HG02981 (cell line): ENCODE results near the gene EFHD2.
"Not testable (repeated sequence)": the region's sequence is repeated elsewhere in the genome, so short reads cannot be mapped to it uniquely, and the experiment has no call there.

ENCODE experiments used
- ATAC-seq: cut with Tn5 transposase; IDR thresholded peaks from one replicate; pipeline ENCODE4 v1.9.1; 2021; ENCODE audit warnings: mild to moderate bottlenecking, moderate library complexity; ENCODE audit not compliant: unreplicated experiment

Gene EFHD2

GRCh38 chr1:15451014-15451722, 41.5 kb downstream of the EFHD2 start:
- ATAC-seq = no peak

DNA sequence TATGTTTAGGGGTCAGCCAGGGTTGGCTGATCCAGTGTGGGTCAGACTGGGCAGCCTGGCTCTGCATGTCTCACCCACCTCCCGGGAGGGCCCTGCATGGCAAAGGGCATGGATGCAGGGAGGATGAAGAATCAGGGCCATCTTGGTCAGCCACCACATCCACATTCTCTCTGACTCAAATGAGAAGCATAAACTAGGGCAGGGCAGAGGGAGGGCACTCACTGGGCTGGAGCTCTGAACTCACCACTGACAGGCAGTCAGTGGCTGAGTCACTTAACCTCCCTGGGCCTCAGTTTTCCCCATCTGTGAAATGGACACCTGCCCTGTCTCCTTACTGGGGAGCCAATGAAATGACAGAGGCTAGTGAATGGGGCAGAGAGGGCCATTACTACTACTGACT, 42.5 kb downstream of the EFHD2 start:
- ATAC-seq = no peak

GRCh38 chr1:15452866-15453571, 43.3 kb downstream of the EFHD2 start:
- ATAC-seq = no peak

DNA sequence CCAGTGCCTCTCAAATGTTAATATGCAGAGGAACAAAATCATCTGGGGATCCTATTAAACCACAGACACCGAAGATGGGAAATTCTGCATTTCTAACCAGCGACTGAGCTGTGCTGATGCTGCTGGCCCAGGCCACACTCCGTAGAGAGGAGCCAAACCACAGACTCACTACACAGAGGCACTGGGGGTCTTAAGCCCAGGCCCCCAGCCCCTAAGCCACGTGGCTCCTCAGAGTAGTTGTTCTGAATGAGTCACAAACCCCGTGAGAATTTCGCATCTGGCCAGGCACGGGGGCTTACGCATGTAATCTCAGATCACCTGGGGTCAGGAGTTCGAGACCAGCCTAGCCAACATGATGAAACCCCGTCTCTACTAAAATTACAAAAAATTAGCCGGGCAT, 44.0 kb downstream of the EFHD2 start:
- ATAC-seq = no peak

GRCh38 chr1:15454256-15454655, 44.6 kb downstream of the EFHD2 start:
- no peak for ATAC-seq

DNA sequence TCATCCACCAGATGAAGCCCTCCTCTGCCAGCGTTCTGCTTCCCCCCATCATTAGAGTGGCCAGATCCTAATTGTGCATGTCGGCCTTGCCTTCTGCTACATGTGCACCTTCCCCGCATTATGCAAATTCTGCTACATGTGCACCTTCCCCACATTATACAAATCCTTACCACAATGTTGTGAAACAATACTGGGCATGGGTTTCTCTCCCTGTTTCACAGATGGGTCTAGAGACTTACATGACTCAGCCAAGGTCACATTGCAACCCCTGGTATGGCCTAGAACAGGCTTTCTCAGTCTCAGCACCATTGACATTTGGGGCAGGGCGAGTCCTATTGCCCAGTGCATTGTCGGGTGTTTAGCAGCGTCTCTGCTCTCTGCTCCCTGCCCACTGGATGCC, 45.8 kb downstream of the EFHD2 start:
- ATAC-seq = no peak

- no peak for ATAC-seq
Measured at GRCh38 chr1:15456313-15456954, 46.7 kb downstream of the EFHD2 start, which contains the start of gene CELA2A. Gene CELA2A, plus strand, starts transcription at chr1:15456732. Its CDS starts 22 bp downstream, at chr1:15456754.

DNA sequence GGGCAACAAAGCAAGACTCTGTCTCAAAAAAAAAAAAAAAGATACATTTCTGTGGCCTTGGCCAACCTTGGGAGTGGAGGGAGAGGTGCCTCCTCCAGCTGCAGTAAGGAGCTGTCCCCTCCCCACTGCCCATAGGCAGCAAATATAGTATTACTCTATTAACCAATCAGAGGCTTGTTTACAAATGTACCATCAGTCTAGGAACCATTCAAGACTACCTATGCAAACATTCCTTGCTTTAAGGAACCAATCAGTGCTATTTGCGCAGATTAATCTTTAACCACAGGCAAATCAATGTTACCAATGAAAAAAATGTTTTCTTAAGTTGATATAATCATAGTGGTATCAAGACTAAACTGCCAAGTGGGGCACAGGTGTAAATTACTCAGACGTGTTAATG, 47.9 kb downstream of the EFHD2 start:
- no peak for ATAC-seq

- ATAC-seq = not testable (repeated sequence)
Measured at GRCh38 chr1:15458388-15458787, 48.7 kb downstream of the EFHD2 start.

DNA sequence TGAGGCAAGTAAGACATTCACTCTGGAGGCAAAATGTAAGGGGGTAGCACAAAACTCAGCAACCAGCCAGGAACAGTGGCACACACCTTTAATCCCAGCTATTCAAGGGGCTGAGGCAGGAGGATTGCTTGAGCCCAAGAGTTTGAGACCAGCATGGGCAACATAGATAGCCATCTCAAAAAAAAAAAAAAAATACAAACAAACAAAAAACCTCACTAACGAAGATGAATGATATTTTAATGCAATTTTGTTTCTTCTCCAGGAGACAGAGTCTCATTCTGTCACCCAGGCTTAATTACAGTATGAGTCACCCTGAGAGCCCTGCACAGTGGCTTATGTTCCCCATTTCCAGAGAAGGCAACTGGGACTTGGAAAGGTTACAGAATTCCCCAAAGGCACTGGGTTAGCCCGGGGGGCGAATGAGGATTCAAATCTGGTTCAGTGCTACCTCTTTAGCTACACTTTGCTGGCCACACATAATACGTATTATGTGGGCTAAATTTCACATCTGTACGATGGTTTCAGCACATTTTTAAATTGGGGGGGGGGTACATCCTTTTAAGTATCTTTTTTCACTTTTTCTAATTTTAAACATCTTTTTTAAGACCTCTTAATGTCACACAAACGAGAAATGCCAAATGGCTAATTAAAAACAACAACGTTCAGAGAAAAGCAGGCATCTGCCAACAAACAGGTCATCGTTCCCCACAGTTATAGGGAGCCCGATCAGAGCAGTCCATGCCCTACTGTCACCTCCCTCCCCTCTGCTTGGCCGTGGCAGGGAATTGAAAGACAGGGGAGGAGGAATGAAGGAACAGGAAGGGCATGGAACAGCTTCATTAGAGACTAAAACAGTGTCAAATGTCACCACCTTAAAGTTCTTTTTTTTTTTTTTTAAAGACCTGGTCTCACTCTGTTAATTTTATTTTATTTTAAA, 50.4 kb downstream of the EFHD2 start:
- ATAC-seq = no peak

DNA sequence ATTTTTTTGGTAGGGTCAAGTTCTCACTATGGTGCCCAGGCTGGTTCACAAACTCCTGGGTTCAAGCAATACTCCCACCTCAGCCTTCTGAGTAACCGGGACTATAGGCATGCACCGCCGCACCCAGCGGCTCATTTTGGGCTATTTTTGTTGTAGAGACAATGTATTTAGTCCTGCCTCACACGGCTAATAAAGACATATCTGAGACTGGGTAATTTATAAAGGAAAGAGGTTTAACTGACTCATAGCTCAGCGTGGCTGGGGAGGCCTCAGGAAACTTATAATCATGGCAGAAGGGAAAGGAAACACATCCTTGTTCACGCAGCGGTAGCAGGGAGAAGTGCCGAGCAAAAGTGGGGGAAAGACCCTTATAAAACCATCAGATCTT, 51.0 kb downstream of the EFHD2 start:
- ATAC-seq = no peak

DNA sequence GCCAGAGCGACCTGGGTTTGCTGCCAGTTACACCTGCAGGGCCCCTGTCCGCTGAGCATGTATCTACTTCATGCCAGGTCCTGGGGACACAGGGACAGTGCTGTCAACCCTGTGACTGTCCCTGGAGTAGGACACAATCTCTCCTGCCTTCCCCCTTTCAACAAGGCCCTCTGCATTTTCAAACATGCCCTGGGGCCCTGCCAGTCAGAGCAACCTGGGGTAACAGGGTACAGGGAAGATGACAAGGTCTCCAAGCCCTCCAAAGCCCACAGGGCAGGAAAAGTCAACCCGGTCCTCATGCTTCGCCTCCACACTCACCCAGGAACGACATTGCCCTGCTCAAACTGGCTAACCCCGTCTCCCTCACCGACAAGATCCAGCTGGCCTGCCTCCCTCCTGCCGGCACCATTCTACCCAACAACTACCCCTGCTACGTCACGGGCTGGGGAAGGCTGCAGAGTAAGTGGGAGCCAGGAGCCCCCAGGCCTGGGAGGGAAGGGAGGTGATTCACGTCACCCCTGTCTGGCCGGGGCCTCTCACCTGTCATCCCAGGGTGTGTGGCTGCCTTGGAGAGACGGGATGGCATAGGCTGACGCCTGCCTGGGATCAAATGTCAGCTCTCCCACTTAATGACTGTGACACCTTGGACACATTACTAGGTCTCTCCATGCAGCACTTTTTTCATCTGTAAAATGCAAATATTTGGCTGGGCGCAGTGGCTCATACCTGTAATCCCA, 53.5 kb downstream of the EFHD2 start:
- not testable (repeated sequence) for ATAC-seq

- ATAC-seq = not testable (repeated sequence)
Measured at GRCh38 chr1:15463926-15464322, 54.2 kb downstream of the EFHD2 start.

DNA sequence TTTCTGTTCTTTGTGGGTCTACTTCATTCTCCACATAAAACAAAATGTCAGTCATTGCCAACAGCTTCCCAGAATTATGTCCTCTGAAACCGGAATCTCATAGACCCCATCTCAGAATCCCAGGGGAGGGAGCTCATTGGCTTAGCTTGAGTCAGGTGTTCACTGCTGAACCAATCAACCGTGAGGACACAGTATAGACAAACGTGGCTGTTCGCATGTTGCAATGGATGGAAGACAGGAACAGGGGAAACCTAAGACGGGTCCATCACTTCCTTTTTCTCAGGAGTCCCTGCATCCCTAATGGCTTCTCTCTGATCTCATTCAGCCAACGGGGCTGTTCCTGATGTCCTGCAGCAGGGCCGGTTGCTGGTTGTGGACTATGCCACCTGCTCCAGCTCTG, 56.0 kb downstream of the EFHD2 start:
- no peak for ATAC-seq

DNA sequence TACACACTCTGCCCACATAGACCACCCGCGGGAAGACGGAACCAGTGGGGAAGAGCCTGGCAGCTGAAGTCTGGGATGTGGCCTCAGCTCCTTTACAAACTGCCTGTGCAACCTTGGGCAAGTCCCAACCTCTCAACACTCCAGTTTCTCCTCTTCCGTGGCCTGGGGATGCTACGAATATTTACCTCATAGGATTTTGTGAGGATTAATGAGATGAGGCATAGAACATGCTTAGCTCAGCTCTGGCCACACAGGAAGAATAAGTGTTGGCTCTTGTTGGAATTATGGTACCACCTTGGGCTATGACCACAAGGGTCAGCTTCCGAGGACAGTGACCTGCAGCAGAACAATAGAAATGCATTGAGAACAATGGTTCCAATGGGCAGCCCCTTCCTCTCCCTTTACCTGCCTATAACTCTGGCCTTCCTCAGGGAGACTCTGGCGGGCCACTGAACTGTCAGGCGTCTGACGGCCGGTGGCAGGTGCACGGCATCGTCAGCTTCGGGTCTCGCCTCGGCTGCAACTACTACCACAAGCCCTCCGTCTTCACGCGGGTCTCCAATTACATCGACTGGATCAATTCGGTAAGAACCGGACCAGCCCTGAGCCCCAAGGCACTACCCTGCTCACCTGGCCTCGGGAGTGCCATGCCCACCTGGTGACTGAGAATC, 57.4 kb downstream of the EFHD2 start:
- ATAC-seq = not testable (repeated sequence)

GRCh38 chr1:15468145-15468544, 58.5 kb downstream of the EFHD2 start:
- ATAC-seq = no peak

- ATAC-seq = no peak
Measured at GRCh38 chr1:15469361-15469760, 59.7 kb downstream of the EFHD2 start.

GRCh38 chr1:15469821-15470448, 60.2 kb downstream of the EFHD2 start:
- not testable (repeated sequence) for ATAC-seq

GRCh38 chr1:15471067-15471466, 61.4 kb downstream of the EFHD2 start:
- ATAC-seq = not testable (repeated sequence)
